NCI-H1436 (cell line): Measurements from ENCODE around the gene SHQ1.
"Not testable (repeated sequence)": the region's sequence is repeated elsewhere in the genome, so short reads cannot be mapped to it uniquely, and the experiment has no call there.

Experiments used
- DNase-seq: peaks from one replicate; lab custom pipeline; 2025; lab: John Stamatoyannopoulos, UW

SHQ1 gene

DNA sequence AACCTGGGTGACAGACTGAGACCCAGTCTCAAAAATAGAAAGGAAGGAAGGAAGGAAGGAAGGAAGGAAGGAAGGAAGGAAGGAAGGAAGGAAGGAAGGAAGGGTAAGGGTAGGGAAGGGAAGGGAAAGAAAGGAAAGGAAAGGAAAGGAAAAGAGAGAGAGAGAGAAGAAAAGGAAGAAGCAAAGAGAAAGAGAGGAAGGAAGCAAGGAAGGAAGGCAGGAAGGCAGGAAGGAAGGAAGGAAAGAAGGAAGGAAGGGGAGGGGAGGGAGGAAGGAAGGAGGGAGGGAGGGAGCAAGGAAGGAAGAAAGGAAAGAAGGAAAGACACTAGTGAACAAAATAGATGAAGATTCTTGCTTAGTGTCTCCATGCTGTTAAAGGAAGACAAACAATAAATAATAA lies 129.1 kb downstream of the SHQ1 start:
- no peak for DNase-seq

DNA sequence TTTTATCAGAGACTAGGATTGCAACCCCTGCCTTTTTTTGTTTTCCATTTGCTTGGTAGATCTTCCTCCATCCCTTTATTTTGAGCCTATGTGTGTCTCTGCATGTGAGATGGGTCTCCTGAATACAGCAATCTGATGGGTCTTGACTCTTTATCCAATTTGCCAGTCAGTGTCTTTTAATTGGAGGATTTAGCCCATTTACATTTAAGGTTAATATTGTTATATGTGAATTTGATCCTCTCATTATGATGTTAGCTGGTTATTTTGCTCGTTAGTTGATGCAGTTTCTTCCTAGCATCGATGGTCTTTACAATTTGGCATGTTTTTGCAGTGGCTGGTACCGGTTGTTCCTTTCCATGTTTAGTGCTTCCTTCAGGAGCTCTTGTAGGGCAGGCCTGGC lies 134.1 kb downstream of the SHQ1 start:
- not testable (repeated sequence) for DNase-seq

DNA sequence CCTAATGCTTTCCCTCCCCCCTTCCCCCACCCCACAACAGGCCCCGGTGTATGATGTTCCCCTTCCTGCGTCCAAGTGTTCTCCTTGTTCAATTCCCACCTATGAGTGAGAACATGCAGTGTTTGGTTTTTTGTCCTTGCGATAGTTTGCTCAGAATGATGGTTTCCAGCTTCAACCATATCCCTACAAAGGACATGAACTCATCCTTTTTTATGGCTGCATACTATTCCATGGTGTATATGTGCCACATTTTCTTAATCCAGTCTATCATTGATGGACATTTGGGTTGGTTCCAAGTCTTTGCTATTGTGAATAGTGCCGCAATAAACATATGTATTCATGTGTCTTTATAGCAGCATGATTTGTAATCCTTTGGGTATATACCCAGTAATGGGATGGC lies 137.8 kb downstream of the SHQ1 start:
- DNase-seq, result not testable (repeated sequence)

DNA sequence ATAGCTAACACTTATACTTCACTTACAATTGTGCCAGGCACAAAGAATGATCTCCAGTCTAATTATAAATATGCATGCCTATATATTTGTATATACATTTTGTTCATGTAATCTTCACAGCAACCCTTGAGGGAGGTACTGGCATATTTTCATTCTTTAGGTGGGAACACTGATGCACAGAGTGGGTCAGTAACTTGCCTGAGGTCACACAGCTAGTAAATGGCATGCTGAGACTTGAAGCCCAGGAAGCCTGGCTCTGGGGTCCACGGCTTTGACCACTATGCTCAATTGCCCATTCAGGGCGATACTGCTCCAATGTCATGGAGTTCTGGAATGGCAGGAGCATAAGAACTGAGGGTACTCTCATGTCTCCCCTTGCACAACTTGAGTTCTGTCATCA lies 139.8 kb downstream of the SHQ1 start:
- no peak for DNase-seq

DNA sequence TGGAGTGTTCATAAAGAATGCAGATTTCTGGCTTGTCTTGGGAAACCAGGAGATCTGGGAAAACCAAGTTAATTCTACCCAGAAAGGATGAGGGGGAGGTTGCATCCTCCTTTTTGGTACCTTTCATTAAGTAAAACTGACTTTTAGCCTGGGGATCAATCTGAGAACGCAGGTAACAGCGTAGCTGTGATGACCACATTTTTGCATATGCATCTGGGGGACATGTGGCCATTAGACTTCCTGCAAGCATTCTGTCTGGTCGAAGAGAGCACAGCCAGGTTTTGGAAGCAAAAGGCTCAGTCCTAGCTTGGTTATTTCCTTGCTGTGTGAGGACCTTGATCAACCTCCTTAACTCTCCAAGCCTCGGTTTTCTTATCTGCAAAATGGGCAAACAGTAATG lies 145.2 kb downstream of the SHQ1 start:
- DNase-seq, result no peak

DNA sequence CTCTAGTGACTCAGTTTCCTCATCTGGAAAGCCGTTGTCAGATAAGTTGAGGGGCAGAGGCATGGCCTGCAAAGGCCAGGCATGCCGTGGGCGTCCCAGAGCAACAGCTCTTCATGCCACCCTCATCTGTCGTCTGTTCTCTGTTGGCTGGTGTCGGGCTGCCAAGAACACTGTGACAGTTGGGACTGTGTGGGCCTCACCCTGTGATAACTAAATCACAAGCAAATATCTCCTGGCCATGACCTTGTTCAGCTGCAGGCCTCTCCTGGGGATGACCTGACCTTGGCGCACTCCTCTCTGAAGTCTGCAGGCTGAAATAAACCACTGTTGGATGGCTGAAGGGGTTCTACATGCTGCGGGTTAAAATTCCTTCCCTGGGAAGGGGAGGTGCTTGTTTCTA lies 145.9 kb downstream of the SHQ1 start:
- DNase-seq, result no peak

DNA sequence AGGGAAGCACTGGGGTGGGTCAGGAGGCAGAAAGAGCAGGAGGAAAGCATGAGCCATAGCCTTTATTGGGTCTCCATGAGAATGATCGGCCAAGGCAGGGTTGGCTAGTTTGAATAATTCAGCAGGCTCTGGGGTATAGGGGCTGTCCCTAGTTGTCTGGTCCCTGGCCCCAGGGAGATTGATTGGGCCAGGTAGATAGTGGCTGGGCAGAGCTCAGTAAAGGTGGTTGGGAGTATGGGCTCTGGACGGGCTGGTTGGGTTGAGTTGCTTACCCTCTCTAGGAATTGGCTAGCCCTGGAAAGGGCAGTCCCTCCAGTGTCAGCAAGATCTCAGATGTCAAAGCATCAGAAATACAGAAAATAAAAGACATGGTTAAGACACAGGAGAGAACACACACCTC lies 148.1 kb downstream of the SHQ1 start:
- no peak for DNase-seq

DNA sequence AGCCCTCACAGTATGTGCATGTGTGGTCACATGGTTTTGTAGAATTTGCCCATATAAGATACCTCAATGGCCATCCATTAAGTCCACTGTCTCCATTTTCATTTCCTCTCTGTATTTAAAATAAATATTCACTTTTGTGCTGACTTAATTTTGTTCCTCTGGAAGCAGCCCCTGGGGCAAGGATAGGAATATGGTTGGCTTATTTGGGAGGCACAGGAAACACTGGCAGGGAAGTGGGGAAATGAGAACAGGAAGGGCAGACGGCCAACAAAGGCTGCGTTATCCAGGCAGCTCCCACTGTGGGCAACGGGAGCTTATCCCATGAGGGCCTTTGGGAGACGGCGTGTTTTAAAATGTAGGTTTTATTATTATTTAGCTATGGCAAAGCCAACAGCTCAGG lies 148.6 kb downstream of the SHQ1 start:
- DNase-seq, result no peak
